ENCODE measurements around the gene SLC1A4. TPM values are rescaled to one million over a fixed set of nuclear protein-coding genes. Genes with fewer than 3 reads are reported as not detected.

The SLC1A4 gene
- total RNA-seq, result 10 to 100 TPM in 2 of 5 donors, 1 to 10 TPM in 3; 1.3 to 30.1 (median 8.3) TPM
- polyA plus RNA-seq, result 1 to 10 TPM; 2.7 to 6.5 (median 6.2) TPM
- long read RNA-seq, donor 1, full-length matches to known transcripts, result 3 of 3 reads
- long read RNA-seq, donor 1, partial matches to known transcripts, result 0 of 3 reads
- long read RNA-seq, donor 1, other reads (novel, unspliced or antisense), result 0 of 3 reads
- long read RNA-seq, donor 2, full-length matches to known transcripts, result 6 of 6 reads
- long read RNA-seq, donor 2, partial matches to known transcripts, result 0 of 6 reads
- long read RNA-seq, donor 2, other reads (novel, unspliced or antisense), result 0 of 6 reads
- long read RNA-seq, donor 3, full-length matches to known transcripts, result 1 of 1 reads
- long read RNA-seq, donor 3, partial matches to known transcripts, result 0 of 1 reads
- long read RNA-seq, donor 3, other reads (novel, unspliced or antisense), result 0 of 1 reads
- long read RNA-seq, donor 4, result 0 reads
- long read RNA-seq, donor 5, full-length matches to known transcripts, result 1 of 1 reads
- long read RNA-seq, donor 5, partial matches to known transcripts, result 0 of 1 reads
- long read RNA-seq, donor 5, other reads (novel, unspliced or antisense), result 0 of 1 reads
- long read RNA-seq, donor 6, result 0 reads
- long read RNA-seq, donor 7, full-length matches to known transcripts, result 1 of 1 reads
- long read RNA-seq, donor 7, partial matches to known transcripts, result 0 of 1 reads
- long read RNA-seq, donor 7, other reads (novel, unspliced or antisense), result 0 of 1 reads
- long read RNA-seq, donor 8, result 0 reads
- long read RNA-seq, donor 9, result 0 reads
- long read RNA-seq, donor 10, result 0 reads

DNA sequence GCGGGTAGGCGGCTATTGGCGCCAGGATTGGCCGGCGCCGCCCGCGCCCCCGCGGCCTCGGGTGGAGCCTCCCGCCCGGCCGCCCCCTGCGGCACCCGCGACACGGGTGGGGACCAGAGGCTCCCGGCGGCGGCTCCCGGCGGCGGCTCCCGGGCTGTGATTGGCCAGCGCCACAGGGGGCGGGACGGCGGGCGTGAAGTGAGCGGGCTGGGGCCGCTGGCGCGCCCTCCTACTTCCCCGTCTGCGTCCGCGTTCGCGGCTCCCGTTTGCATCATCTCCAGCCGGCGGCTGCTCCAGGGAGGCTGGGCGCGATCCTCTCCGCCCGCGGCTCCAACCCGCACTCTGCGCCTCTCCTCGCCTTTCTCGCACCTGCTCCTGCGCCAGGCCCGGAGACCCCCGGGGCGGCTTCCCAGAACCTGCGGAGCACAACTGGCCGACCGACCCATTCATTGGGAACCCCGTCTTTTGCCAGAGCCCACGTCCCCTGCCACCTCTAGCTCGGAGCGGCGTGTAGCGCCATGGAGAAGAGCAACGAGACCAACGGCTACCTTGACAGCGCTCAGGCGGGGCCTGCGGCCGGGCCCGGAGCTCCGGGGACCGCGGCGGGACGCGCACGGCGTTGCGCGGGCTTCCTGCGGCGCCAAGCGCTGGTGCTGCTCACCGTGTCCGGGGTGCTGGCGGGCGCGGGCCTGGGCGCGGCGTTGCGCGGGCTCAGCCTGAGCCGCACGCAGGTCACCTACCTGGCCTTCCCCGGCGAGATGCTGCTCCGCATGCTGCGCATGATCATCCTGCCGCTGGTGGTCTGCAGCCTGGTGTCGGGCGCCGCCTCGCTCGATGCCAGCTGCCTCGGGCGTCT, at the start of gene SLC1A4:
Gene SLC1A4 (plus strand): TSS at position 274 of the 856 bp plus-strand sequence. CDS start 245 bp downstream, at position 519.
- H3K27ac ChIP-seq, result peak within 1 kb of the TSS; percentile 92 to 98 (median 94)
- DNase-seq, result peak; percentile 91 to 95
- no peaks in the 10 kb centered on the region for H3K27me3 ChIP-seq
- H3K4me1 ChIP-seq, result peaks cover 21 to 53% (median 35%) of the 10 kb centered on the region in 4 donors
- H3K36me3 ChIP-seq, result no peaks in the 10 kb centered on the region
- 0 to 1% (median 0%) methylated on average over 10 to 101 of the region's 109 CpGs for WGBS, 5 donors
- peak within 1 kb of the TSS; percentile 75 to 87 (median 84) for H3K4me3 ChIP-seq
- TF ChIP-seq POLR2AphosphoS5 (IDR thresholded peaks at IDR 0.05) (peak; percentile 10 to 86 (median 84)), POLR2A (IDR thresholded peaks at IDR 0.05) (no peak)
- H3K9me3 ChIP-seq, result no peaks in the 10 kb centered on the region
- intact Hi-C loops (cut with DNase I; ENCODE audit: low total_unique reads), result no loop called here

DNA sequence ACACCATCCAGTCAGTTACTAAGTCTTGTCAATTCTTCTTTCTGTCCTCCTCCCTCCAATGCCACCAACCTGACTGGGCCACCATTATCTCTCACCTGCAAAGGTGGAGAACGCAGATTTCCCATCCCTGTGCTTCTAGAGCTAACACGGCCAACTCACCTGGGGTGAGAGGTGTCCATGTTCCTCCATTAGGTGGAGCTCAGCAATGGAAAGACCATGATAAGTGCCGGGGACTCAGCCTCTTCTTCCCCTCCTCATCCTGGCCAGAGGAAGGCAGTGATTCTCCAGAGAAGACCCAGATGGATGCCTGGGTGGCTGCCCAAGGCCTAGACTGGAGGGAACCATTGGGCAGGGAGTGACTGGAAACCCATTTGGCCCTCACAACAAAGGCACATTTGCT, 48.1 kb upstream of the SLC1A4 start:
- intact Hi-C loops (cut with DNase I; ENCODE audit: low total_unique reads), result no loop called here
- no peak overlapping the region for H3K27ac ChIP-seq
- DNase-seq, result no peak
- H3K9me3 ChIP-seq, result no peaks in the 10 kb centered on the region
- no peaks in the 10 kb centered on the region for H3K36me3 ChIP-seq
- no peaks in the 10 kb centered on the region for H3K27me3 ChIP-seq
- WGBS, 5 donors, result 89 to 100% (median 93%) methylated on average over 3 of the region's 3 CpGs
- H3K4me3 ChIP-seq, result no peak overlapping the region
- no peak for TF ChIP-seq POLR2AphosphoS5 (IDR thresholded peaks at IDR 0.05)
- no peak for TF ChIP-seq POLR2A (IDR thresholded peaks at IDR 0.05)
- peaks cover 0 to 21% (median 4%) of the 10 kb centered on the region in 4 donors for H3K4me1 ChIP-seq

DNA sequence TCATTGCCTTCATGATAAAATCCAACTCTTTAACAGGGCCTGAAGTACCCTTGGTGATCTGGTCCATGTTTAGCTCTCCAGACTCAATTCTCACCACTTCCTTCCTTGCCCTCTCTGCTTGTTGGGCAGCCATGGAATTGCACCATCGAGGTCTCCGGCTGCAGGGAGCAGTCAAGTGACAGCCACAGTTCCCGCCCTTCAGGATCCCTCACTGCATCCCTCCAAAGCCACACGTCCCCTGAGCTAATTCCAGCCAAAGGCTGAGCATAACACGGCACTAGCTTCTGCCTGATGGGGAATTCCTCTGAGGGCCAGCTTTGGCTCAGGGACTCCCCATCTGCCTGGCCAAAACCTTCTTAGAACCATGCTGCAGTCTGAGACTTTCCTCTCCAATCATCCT, 47.4 kb upstream of the SLC1A4 start:
- DNase-seq, result no peak
- intact Hi-C loops (cut with DNase I; ENCODE audit: low total_unique reads), result no loop called here
- TF ChIP-seq CTCF (IDR thresholded peaks at IDR 0.05) (no peak), POLR2A (IDR thresholded peaks at IDR 0.05) (no peak), EP300 (IDR thresholded peaks at IDR 0.05) (no peak), POLR2AphosphoS5 (IDR thresholded peaks at IDR 0.05) (no peak)
- no peaks in the 10 kb centered on the region for H3K36me3 ChIP-seq
- H3K27me3 ChIP-seq, result no peaks in the 10 kb centered on the region
- no peak overlapping the region for H3K4me3 ChIP-seq
- no peak overlapping the region for H3K27ac ChIP-seq
- 71 to 91% (median 84%) methylated on average over 4 to 5 of the region's 5 CpGs for WGBS, 5 donors
- H3K9me3 ChIP-seq, result no peaks in the 10 kb centered on the region
- H3K4me1 ChIP-seq, result peaks cover 0 to 25% (median 8%) of the 10 kb centered on the region in 4 donors

- Histone ChIP-seq H3K9me3 (no peaks in the 10 kb centered on the region), H3K4me1 (peaks cover 0 to 29% (median 10%) of the 10 kb centered on the region in 4 donors), H3K36me3 (no peaks in the 10 kb centered on the region), H3K27me3 (no peaks in the 10 kb centered on the region), H3K4me3 (no peak overlapping the region), H3K27ac (no peak overlapping the region)
- no peak for TF ChIP-seq EP300 (IDR thresholded peaks at IDR 0.05)
- TF ChIP-seq POLR2AphosphoS5 (IDR thresholded peaks at IDR 0.05), result no peak
- no peak for TF ChIP-seq CTCF (IDR thresholded peaks at IDR 0.05)
- TF ChIP-seq POLR2A (IDR thresholded peaks at IDR 0.05), result no peak
- no peak for DNase-seq
- intact Hi-C loops (cut with DNase I; ENCODE audit: low total_unique reads), result no loop called here
- WGBS, 5 donors, result 92 to 98% (median 95%) methylated on average over 5 of the region's 5 CpGs
These were observed 46.5 kb upstream of the SLC1A4 start for GRCh38 chr2:64942693-64943092.
